Activated CD8-positive, alpha-beta T cell treated with anti-CD3 and anti-CD28 coated beads for 36 hours (primary cell): ENCODE measurements around the gene RETREG3. TPM values are rescaled to one million over a fixed set of nuclear protein-coding genes. Genes with fewer than 3 reads are reported as not detected.

ENCODE experiments used
- ATAC-seq: fragments of 200-7000 bp; cut with Tn5 transposase; one replicate; pipeline ENCODE4 v1.10.0; 2021; ENCODE audit warnings: mild to moderate bottlenecking, moderate library complexity
- CTCF ChIA-PET: fragments of 350-600 bp; sonication (Branson Sonifier 250); formaldehyde crosslinking; loops from one replicate; lab custom pipeline; 2021; ENCODE audit warnings: antibody characterized with exemption; lab: Charles Lee
- POLR2A ChIA-PET: fragments of 350-600 bp; sonication (Branson Sonifier 250); formaldehyde crosslinking; loops from one replicate; lab custom pipeline; 2021; ENCODE audit warnings: antibody characterized with exemption; lab: Charles Lee
- DNase-seq: peaks from one replicate; pipeline ENCODE4 v3.0.0-alpha.2; 2020
- H3K27ac Mint-ChIP-seq: one replicate; pipeline ENCODE4 v1.8.0; 2021; ENCODE audit warnings: mild to moderate bottlenecking, mixed read lengths
- H3K27me3 Mint-ChIP-seq: one replicate; pipeline ENCODE4 v1.8.0; 2021; ENCODE audit warnings: mixed read lengths
- H3K36me3 Mint-ChIP-seq: one replicate; pipeline ENCODE4 v1.8.0; 2021; ENCODE audit warnings: low read depth, mixed read lengths
- H3K4me1 Mint-ChIP-seq: one replicate; pipeline ENCODE4 v1.8.0; 2021; ENCODE audit warnings: low read depth, mixed read lengths
- H3K4me3 Mint-ChIP-seq: one replicate; pipeline ENCODE4 v1.8.0; 2021; ENCODE audit warnings: mild to moderate bottlenecking, moderate library complexity, mixed read lengths
- H3K9me3 Mint-ChIP-seq: one replicate; pipeline ENCODE4 v1.8.0; 2021; ENCODE audit warnings: mixed read lengths
- intact Hi-C: fragments of 100-400 bp; cut with micrococcal nuclease; formaldehyde crosslinking; loops from one replicate; pipeline ENCODE4 v1.10.0; 2022
- total RNA-seq, 2 experiments: library from RNA; stranded (reverse); gene quantifications; one replicate each; pipeline ENCODE4 v1.2.3, GENCODE V29; 2021
- TF ChIP-seq, protein P1 (sequence below): fragments of 200-600 bp; IDR thresholded peaks from one replicate; pipeline ENCODE4 v1.8.0; 2022; ENCODE audit warnings: antibody characterized with exemption, mild to moderate bottlenecking

Gene RETREG3
- total RNA-seq, 2 experiments from 2014 or later, result 25.0 to 28.2 TPM

DNA sequence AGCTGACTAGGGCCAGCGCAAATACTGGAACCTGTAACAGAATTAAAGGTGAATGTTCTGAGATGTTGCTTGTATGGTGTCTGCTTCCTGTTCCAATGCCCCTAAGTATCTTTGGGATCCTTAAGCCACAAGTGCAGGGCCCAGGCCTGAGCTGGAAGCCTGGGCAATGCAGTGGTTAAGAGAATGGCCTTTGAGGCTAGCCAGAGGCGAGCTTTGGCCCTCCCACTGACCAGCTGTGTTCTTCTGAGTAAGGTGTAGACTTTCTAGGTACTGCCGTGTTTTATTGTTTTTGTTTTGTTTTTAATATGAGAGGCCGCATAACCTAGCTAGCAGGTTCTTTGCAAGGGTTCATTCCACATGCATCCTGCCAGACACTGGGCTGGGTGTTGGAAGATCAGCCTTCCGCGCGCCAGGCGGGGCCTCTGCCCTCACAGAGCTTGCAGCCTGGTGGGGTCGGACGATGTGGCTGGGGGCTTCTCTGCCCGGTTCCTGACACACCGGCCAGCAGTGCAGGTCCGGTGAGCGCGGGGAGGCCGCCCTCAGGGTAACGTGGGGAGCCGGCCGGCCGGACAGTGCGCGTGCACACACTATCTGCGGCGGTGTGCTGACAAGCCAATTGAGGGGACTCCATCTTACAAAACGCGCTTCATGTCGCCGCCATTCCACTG lies 42.8 kb downstream of the RETREG3 start:
- no peak for ATAC-seq
- Mint-ChIP-seq H3K4me1 (peaks cover 54% of the 10 kb centered on the region), H3K27me3 (no peaks in the 10 kb centered on the region), H3K36me3 (peaks cover 54% of the 10 kb centered on the region), H3K4me3 (peak overlapping the region; percentile 96), H3K9me3 (no peaks in the 10 kb centered on the region), H3K27ac (peak overlapping the region; percentile 93)
- TF ChIP-seq, protein P1, sequence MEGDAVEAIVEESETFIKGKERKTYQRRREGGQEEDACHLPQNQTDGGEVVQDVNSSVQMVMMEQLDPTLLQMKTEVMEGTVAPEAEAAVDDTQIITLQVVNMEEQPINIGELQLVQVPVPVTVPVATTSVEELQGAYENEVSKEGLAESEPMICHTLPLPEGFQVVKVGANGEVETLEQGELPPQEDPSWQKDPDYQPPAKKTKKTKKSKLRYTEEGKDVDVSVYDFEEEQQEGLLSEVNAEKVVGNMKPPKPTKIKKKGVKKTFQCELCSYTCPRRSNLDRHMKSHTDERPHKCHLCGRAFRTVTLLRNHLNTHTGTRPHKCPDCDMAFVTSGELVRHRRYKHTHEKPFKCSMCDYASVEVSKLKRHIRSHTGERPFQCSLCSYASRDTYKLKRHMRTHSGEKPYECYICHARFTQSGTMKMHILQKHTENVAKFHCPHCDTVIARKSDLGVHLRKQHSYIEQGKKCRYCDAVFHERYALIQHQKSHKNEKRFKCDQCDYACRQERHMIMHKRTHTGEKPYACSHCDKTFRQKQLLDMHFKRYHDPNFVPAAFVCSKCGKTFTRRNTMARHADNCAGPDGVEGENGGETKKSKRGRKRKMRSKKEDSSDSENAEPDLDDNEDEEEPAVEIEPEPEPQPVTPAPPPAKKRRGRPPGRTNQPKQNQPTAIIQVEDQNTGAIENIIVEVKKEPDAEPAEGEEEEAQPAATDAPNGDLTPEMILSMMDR, result no peak
- POLR2A ChIA-PET, result interaction anchor here (1.1 to 7.8 kb wide), 3 partner anchors 11 to 177 kb away, joined by 3 to 61 read pairs (median 4); partner anchors contain the start of gene PSMC3IP
- no peak for DNase-seq
- CTCF ChIA-PET, result interaction anchor here (0.7 to 7.5 kb wide), 4 partner anchors 11 to 197 kb away, joined by 3 to 70 read pairs (median 4); partner anchors contain the start of gene PSMC3IP
- intact Hi-C loops, result no loop called here

- Mint-ChIP-seq H3K9me3 (no peaks in the 10 kb centered on the region), H3K27me3 (no peaks in the 10 kb centered on the region), H3K4me1 (peaks cover 54% of the 10 kb centered on the region), H3K36me3 (peaks cover 50% of the 10 kb centered on the region), H3K4me3 (peak overlapping the region; percentile 96), H3K27ac (peak overlapping the region; percentile 30)
- POLR2A ChIA-PET, result interaction anchor here (1.0 to 7.8 kb wide), 4 partner anchors 11 to 211 kb away, joined by 3 to 61 read pairs (median 4); partner anchors contain the start of gene PSMC3IP
- DNase-seq, result no peak
- CTCF ChIA-PET, result interaction anchor here (0.7 to 7.5 kb wide), 4 partner anchors 11 to 198 kb away, joined by 3 to 70 read pairs (median 4); partner anchors contain the start of gene PSMC3IP
- intact Hi-C loops, result no loop called here
- no peak for ATAC-seq
- TF ChIP-seq, protein P1, result no peak
Measured at GRCh38 chr17:42565523-42566214, 43.5 kb downstream of the RETREG3 start.

- TF ChIP-seq, protein P1, result no peak
- Mint-ChIP-seq H3K4me1 (peaks cover 52% of the 10 kb centered on the region), H3K4me3 (peak overlapping the region; percentile 26), H3K36me3 (peaks cover 46% of the 10 kb centered on the region), H3K27me3 (no peaks in the 10 kb centered on the region), H3K9me3 (no peaks in the 10 kb centered on the region), H3K27ac (peak overlapping the region; percentile 30)
- POLR2A ChIA-PET, result interaction anchor here (1.0 to 7.8 kb wide), 3 partner anchors 11 to 212 kb away, joined by 3 to 61 read pairs (median 4); partner anchors contain the start of gene PSMC3IP
- DNase-seq (no peak), ATAC-seq (no peak)
- CTCF ChIA-PET, result interaction anchor here (1.0 to 7.5 kb wide), 3 partner anchors 10 to 18 kb away, joined by 3 to 70 read pairs (median 3); partner anchors contain the start of gene PSMC3IP
- intact Hi-C loops, result no loop called here
Measured at GRCh38 chr17:42564815-42565522, 44.2 kb downstream of the RETREG3 start.

- POLR2A ChIA-PET, result interaction anchor here (1.0 to 7.8 kb wide), 2 partner anchors 13 to 228 kb away, joined by 3 to 61 read pairs; partner anchors contain the start of gene PSMC3IP
- peaks cover 46% of the 10 kb centered on the region for H3K4me1 Mint-ChIP-seq
- no peak for DNase-seq
- H3K27me3 Mint-ChIP-seq, result no peaks in the 10 kb centered on the region
- CTCF ChIA-PET, result interaction anchor here (1.0 to 7.5 kb wide), 2 partner anchors 9 to 13 kb away, joined by 3 to 70 read pairs; partner anchors contain the start of gene PSMC3IP
- H3K36me3 Mint-ChIP-seq, result peaks cover 38% of the 10 kb centered on the region
- H3K27ac Mint-ChIP-seq, result peak overlapping the region; percentile 90
- ATAC-seq, result no peak
- TF ChIP-seq, protein P1, result no peak
- peak overlapping the region; percentile 88 for H3K4me3 Mint-ChIP-seq
- H3K9me3 Mint-ChIP-seq, result no peaks in the 10 kb centered on the region
- intact Hi-C loops, result no loop called here
Measured at GRCh38 chr17:42563950-42564349, 45.2 kb downstream of the RETREG3 start.
